Neural crest cell (in vitro differentiated cells): ENCODE data around the gene RNF5. TPM values are rescaled to one million over a fixed set of nuclear protein-coding genes. Genes with fewer than 3 reads are reported as not detected.

Experiments used
- DNase-seq: peaks from one replicate; pipeline ENCODE4 v3.0.0; 2021; ENCODE audit warnings: low read depth, mixed read lengths, low spot score
- H3K27ac Mint-ChIP-seq: one replicate; pipeline ENCODE4 v1.8.0; 2021; ENCODE audit warnings: mild to moderate bottlenecking, mixed read lengths; ENCODE audit not compliant: unreplicated experiment
- H3K27me3 Mint-ChIP-seq: 2 replicates; pipeline ENCODE4 v1.8.0; 2021; ENCODE audit warnings: low read depth, mild to moderate bottlenecking, mixed read lengths
- H3K36me3 Mint-ChIP-seq: 2 replicates; pipeline ENCODE4 v1.8.0; 2021; ENCODE audit warnings: low read depth, mild to moderate bottlenecking, mixed read lengths
- H3K4me1 Mint-ChIP-seq: 2 replicates; pipeline ENCODE4 v1.8.0; 2021; ENCODE audit warnings: mixed read lengths
- H3K4me3 Mint-ChIP-seq: one replicate; pipeline ENCODE4 v1.8.0; 2021; ENCODE audit warnings: mild to moderate bottlenecking, mixed read lengths
- H3K9me3 Mint-ChIP-seq: 2 replicates; pipeline ENCODE4 v1.8.0; 2021; ENCODE audit warnings: mixed read lengths
- CTCF ChIP-seq: fragments of 200-600 bp; sonication (generic); conservative IDR thresholded peaks from 2 replicates; pipeline ENCODE4 v1.5.0; 2021; ENCODE audit warnings: antibody characterized with exemption, mild to moderate bottlenecking
- total RNA-seq: library from RNA; stranded (reverse); gene quantifications from 2 replicates; pipeline ENCODE4 v1.2.1, GENCODE V29; 2021

The RNF5 gene
- total RNA-seq, 1 donor from 2014 or later: 60.2 TPM

GRCh38 chr6:32154514-32155161 lies 23.6 kb upstream of the RNF5 start:
- peak overlapping the region; percentile 100 for H3K27ac Mint-ChIP-seq
- TF ChIP-seq CTCF: peak; percentile 67
- peaks cover 46% of the 10 kb centered on the region for H3K4me1 Mint-ChIP-seq
- peak; percentile 41 for DNase-seq
- H3K27me3 Mint-ChIP-seq: no peaks in the 10 kb centered on the region
- H3K36me3 Mint-ChIP-seq: peaks cover 14% of the 10 kb centered on the region
- peak overlapping the region; percentile 100 for H3K4me3 Mint-ChIP-seq
- no peaks in the 10 kb centered on the region for H3K9me3 Mint-ChIP-seq

GRCh38 chr6:32156891-32157290 lies 21.3 kb upstream of the RNF5 start:
- H3K27me3 Mint-ChIP-seq: no peaks in the 10 kb centered on the region
- H3K36me3 Mint-ChIP-seq: peaks cover 14% of the 10 kb centered on the region
- no peaks in the 10 kb centered on the region for H3K9me3 Mint-ChIP-seq
- H3K4me1 Mint-ChIP-seq: peaks cover 37% of the 10 kb centered on the region
- no peak overlapping the region for H3K4me3 Mint-ChIP-seq
- TF ChIP-seq CTCF: no peak
- no peak for DNase-seq
- no peak overlapping the region for H3K27ac Mint-ChIP-seq

- no peak for TF ChIP-seq CTCF
- Mint-ChIP-seq H3K9me3 (no peaks in the 10 kb centered on the region), H3K4me3 (peak overlapping the region; percentile 64), H3K36me3 (peaks cover 25% of the 10 kb centered on the region), H3K27ac (no peak overlapping the region), H3K4me1 (peaks cover 32% of the 10 kb centered on the region), H3K27me3 (no peaks in the 10 kb centered on the region)
- no peak for DNase-seq
These were observed 20.2 kb upstream of the RNF5 start for GRCh38 chr6:32158052-32158451.

- peak overlapping the region; percentile 71 for H3K4me3 Mint-ChIP-seq
- H3K36me3 Mint-ChIP-seq: peaks cover 31% of the 10 kb centered on the region
- peak; percentile 38 for DNase-seq
- no peak for TF ChIP-seq CTCF
- H3K9me3 Mint-ChIP-seq: no peaks in the 10 kb centered on the region
- H3K27ac Mint-ChIP-seq: peak overlapping the region; percentile 97
- peaks cover 3% of the 10 kb centered on the region for H3K27me3 Mint-ChIP-seq
- H3K4me1 Mint-ChIP-seq: peaks cover 44% of the 10 kb centered on the region
These were observed 14.5 kb upstream of the RNF5 start for GRCh38 chr6:32163559-32164258.

- H3K36me3 Mint-ChIP-seq: peaks cover 34% of the 10 kb centered on the region
- peak within 1 kb of the TSS; percentile 97 for H3K27ac Mint-ChIP-seq
- DNase-seq: peak; percentile 32
- H3K27me3 Mint-ChIP-seq: peaks cover 3% of the 10 kb centered on the region
- peaks cover 47% of the 10 kb centered on the region for H3K4me1 Mint-ChIP-seq
- no peaks in the 10 kb centered on the region for H3K9me3 Mint-ChIP-seq
- peak within 1 kb of the TSS; percentile 71 for H3K4me3 Mint-ChIP-seq
- no peak for TF ChIP-seq CTCF
These were observed 13.9 kb upstream of the RNF5 start, which contains the start of gene EGFL8 for GRCh38 chr6:32164295-32164694. Gene EGFL8, plus strand, starts transcription at chr6:32164595. Its CDS starts 1,571 bp downstream, at chr6:32166166.
